Cardiac fibroblast (primary cell): ENCODE measurements around the gene CATSPER3.

Experiments
- DNase-seq, 2 donors: peaks; one replicate each; pipeline versions ENCODE4 v3.0.0 to v3.0.0-alpha.2; 2010; ENCODE audit warnings: low read depth in 2 of 2
- H3K4me3 ChIP-seq, 2 donors: replicated peaks in 1 of 2; 1 replicate in 1 of 2; 2 replicates in 1 of 2; pipeline ENCODE4 v1.5.1; 2011; ENCODE audit warnings: low read depth in 2 of 2, low read length in 2 of 2, mild to moderate bottlenecking in 2 of 2, moderate library complexity in 1 of 2
- TF ChIP-seq, protein P1 (sequence below): IDR thresholded peaks from one replicate; pipeline ENCODE4 v1.5.1; 2011; ENCODE audit warnings: low read depth, mild to moderate bottlenecking, low read length, inconsistent platforms

The CATSPER3 gene

DNA sequence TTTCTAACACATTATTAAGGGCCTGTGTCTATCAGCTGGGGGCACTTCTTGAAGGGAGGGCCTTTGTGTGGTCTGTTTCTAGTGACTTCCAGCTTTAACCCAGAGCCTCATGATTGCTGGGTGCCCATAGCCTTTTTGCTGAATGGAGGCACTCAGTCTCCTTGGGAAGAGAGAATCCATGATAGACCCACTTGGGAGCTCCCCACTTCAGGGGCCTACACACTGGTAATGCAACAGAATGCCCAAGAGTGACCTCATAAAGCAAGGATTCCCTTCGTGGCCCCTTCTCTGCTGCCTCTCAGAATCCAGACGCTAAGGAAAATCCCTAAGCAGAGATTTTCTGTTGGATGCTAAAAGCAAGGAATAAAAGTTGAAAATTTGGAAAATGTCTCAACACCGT lies at the start of gene CATSPER3:
Gene CATSPER3 (plus strand): TSS at position 301 of the 400 bp plus-strand sequence. CDS start 85 bp downstream, at position 386.
- TF ChIP-seq, protein P1, sequence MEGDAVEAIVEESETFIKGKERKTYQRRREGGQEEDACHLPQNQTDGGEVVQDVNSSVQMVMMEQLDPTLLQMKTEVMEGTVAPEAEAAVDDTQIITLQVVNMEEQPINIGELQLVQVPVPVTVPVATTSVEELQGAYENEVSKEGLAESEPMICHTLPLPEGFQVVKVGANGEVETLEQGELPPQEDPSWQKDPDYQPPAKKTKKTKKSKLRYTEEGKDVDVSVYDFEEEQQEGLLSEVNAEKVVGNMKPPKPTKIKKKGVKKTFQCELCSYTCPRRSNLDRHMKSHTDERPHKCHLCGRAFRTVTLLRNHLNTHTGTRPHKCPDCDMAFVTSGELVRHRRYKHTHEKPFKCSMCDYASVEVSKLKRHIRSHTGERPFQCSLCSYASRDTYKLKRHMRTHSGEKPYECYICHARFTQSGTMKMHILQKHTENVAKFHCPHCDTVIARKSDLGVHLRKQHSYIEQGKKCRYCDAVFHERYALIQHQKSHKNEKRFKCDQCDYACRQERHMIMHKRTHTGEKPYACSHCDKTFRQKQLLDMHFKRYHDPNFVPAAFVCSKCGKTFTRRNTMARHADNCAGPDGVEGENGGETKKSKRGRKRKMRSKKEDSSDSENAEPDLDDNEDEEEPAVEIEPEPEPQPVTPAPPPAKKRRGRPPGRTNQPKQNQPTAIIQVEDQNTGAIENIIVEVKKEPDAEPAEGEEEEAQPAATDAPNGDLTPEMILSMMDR = no peak
- no peak for DNase-seq
- no peak within 1 kb of the TSS for H3K4me3 ChIP-seq

DNA sequence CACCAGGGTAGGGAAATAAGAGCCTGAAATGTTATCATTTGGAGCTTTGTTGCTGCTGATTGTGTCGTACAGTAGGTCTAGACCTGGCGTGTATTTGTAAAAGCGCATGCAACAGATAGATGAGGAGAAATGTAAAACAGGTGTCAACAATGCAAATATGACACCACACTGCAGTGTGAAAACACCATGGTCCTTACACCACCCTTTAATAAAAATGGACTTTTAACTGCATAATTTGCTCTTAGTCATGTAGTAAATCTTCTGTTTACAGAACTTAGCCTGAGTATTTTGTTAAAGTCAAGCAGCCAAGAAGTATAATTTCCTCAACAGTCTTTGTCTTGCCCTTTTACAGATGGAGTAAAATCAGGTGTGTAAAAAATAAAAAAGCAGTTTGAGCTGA lies 48.8 kb upstream of the CATSPER3 start:
- no peak overlapping the region for H3K4me3 ChIP-seq
- TF ChIP-seq, protein P1 = no peak
- DNase-seq = no peak

DNA sequence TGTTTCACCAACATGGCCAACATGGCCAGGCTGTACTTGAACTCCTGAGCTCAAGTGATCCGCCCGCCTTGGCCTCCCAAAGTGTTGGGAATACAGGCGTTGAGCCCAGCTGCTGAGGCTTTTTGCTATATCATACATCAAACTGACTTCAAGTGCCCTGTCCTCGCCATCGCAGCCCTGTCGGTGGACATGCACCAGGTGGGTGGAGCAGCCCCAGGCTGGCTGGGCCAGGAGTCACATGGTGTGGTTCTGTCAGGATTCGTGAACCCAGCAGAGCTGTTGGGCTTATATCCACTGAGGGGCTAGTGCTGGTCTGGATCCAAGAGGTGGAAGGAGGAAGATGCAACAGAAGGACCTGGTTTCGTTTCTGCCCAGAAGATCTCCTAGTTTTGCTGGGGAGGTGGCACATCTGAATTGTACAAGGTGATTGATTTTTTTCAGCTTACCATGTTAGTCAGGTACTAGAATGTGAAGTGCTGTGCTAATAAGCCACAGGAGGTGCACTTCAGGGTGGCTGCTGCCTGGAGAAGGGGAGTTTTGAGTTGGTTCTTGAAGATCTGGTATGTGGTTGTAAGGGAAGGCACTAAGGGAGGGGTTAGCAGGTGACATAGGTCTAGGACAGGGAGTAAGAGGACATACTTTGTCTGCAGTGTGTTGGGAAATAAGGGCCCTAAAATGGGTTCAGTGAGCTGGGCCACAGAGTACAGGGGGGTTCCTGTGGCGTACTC lies 46.7 kb upstream of the CATSPER3 start:
- TF ChIP-seq, protein P1 = no peak
- DNase-seq = no peak
- H3K4me3 ChIP-seq = no peak overlapping the region

DNA sequence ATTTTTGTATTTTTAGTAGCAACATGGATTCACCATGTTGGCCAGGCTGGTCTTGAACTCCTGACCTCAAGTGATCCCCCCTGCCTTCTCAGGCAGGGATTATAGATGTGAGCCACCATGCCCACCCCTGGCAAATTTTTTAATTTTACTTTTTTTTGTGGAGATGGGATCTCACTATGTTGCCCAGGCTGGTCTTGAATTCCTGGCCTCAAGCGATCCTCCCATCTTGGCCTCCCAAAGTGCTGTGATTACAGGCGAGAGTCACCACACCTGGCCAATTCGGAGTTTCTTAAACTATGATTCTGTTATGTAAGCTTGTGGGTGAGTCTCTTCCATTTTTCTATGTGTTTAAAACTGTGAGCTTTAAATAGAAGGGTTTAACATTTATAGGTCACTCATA lies 35.2 kb upstream of the CATSPER3 start:
- H3K4me3 ChIP-seq = no peak overlapping the region
- TF ChIP-seq, protein P1 = no peak
- DNase-seq = no peak

DNA sequence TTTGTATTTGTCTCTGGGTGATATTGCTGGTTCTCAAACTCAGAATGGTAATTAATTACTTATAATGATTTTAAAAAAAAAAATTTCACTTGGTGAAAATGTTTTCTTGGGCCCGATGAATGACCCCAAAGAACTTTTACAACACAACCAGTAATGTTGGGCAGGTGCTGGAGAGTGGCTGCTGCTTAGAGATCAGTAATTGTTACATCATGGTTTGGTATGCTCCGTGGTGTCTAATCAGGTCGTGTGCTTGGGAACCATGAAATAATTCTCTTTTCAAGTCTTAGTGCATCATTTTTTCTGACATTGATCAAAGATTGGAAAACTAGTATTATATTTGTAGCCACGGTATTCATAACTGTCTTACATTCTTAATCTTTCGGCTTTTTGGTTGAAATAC lies 33.5 kb upstream of the CATSPER3 start:
- TF ChIP-seq, protein P1 = no peak

DNA sequence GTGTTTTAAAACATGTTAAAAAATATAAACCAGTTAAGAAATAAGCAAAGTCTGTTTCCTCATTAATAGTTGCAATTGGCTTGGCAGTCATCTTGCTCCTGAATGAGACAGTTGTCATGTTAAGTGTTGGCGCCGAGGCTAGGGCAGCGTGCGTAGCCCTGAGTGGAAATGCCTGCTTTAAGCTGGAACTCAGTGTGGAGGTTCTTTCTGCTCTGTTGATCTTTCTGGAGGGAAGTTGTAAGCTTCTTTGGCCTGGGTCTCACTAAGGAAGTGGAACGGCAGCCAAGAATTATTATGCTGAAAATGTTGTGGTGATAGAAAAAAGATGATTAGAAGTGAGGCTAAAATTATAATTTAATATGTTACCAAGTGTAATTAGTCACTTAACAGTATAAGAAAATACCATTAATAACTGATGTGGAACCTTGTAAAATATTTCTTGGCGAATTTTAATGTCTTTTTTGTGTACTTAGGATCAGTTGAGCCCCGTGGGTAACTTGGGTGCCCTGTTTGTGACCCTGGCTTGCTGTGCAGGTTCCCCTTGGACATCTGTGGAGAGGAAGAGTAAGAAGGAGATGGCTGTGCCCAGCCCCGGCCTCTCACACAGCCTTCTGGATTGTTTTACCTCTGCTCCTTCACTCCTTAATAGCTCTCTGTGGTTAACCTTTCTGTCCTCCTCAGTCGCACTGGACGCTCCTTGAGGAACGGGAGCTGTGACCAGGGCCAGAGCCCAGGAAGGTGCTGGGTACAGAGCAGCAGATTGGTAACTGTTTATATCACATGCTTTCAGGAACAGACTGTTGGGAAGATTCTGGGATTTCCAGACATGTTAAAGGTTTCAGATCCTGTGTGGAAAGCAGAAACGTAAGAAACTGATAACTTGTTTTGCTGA lies 31.8 kb upstream of the CATSPER3 start:
- TF ChIP-seq, protein P1 = no peak
- DNase-seq = no peak
- no peak overlapping the region for H3K4me3 ChIP-seq

More for the DNA sequence above, 33.5 kb upstream of the CATSPER3 start:
- DNase-seq = no peak
- no peak overlapping the region for H3K4me3 ChIP-seq
